Liver (tissue), 9 donors: Measurements from ENCODE around the gene HOXD12. TPM values are rescaled to one million over a fixed set of nuclear protein-coding genes. Genes with fewer than 3 reads are reported as not detected.

ENCODE experiments used
- DNase-seq: peaks from one replicate; pipeline ENCODE4 v3.0.0-alpha.2; 2017; ENCODE audit warnings: low spot score
- H3K27ac ChIP-seq, 2 donors: one replicate each; pipeline ENCODE4 v1.7.0; 2013; ENCODE audit warnings: inconsistent platforms in 2 of 2, low read length in 2 of 2, control low read depth in 1 of 2, low read depth in 1 of 2, mild to moderate bottlenecking in 1 of 2
- H3K27me3 ChIP-seq, 4 donors: one replicate each; pipeline versions ENCODE4 v1.6.1 to v1.7.0; 2013; ENCODE audit warnings: low read length in 3 of 4, inconsistent platforms in 1 of 4, mild to moderate bottlenecking in 1 of 4, moderate library complexity in 1 of 4; ENCODE audit not compliant: control insufficient read depth in 4 of 4, insufficient read depth in 4 of 4
- H3K36me3 ChIP-seq, 4 donors: one replicate each; pipeline versions ENCODE4 v1.6.1 to v1.7.0; 2013; ENCODE audit warnings: low read length in 3 of 4, mild to moderate bottlenecking in 3 of 4, low read depth in 1 of 4, moderate library complexity in 1 of 4; ENCODE audit not compliant: control insufficient read depth in 4 of 4, insufficient read depth in 3 of 4
- H3K4me1 ChIP-seq, 4 donors: one replicate each; pipeline versions ENCODE4 v1.6.1 to v1.7.0; 2013; ENCODE audit warnings: low read length in 3 of 4, mild to moderate bottlenecking in 3 of 4, moderate library complexity in 1 of 4; ENCODE audit not compliant: control insufficient read depth in 4 of 4, insufficient read depth in 4 of 4
- H3K4me3 ChIP-seq, 3 donors: one replicate each; pipeline versions ENCODE4 v1.6.1 to v1.7.0; 2013; ENCODE audit warnings: low read length in 3 of 3, control low read depth in 1 of 3, low read depth in 1 of 3, mild to moderate bottlenecking in 1 of 3
- H3K9ac ChIP-seq, 2 donors: one replicate each; pipeline ENCODE4 v1.7.0; 2013; ENCODE audit warnings: low read length in 2 of 2, mild to moderate bottlenecking in 2 of 2, moderate library complexity in 2 of 2, control low read depth in 1 of 2, low read depth in 1 of 2
- H3K9me3 ChIP-seq, 4 donors: one replicate each; pipeline versions ENCODE4 v1.6.1 to v1.7.0; 2013; ENCODE audit warnings: low read length in 3 of 4; ENCODE audit not compliant: control insufficient read depth in 4 of 4
- CTCF ChIP-seq: fragments of 150-350 bp; IDR thresholded peaks from 2 replicates; pipeline ENCODE4 v1.5.1; 2017; ENCODE audit warnings: improper control_type of control experiment, low read depth, low read length; ENCODE audit not compliant: missing input control
- EGR1 ChIP-seq, 2 donors: IDR thresholded peaks; 2 replicates each; pipeline ENCODE4 v1.6.1; 2016 to 2018; ENCODE audit warnings: antibody characterized with exemption in 2 of 2, low read depth in 2 of 2
- HNF4A ChIP-seq, 2 donors: conservative IDR thresholded peaks; 2 replicates each; pipeline ENCODE4 v1.6.1; 2016; ENCODE audit warnings: antibody characterized with exemption in 2 of 2, mild to moderate bottlenecking in 2 of 2
- HNF4G ChIP-seq: IDR thresholded peaks from 2 replicates; pipeline ENCODE4 v1.6.1; 2016; ENCODE audit warnings: antibody characterized with exemption
- JUND ChIP-seq, 2 donors: IDR thresholded peaks; 2 replicates each; pipeline ENCODE4 v1.6.1; 2016; ENCODE audit warnings: antibody characterized with exemption in 2 of 2
- MAX ChIP-seq: IDR thresholded peaks from 2 replicates; pipeline ENCODE4 v1.6.1; 2016; ENCODE audit warnings: antibody characterized with exemption
- NR2F2 ChIP-seq: IDR thresholded peaks from 2 replicates; pipeline ENCODE4 v1.6.1; 2016; ENCODE audit warnings: antibody characterized with exemption
- REST ChIP-seq: IDR thresholded peaks from 2 replicates; pipeline ENCODE4 v1.6.1; 2016; ENCODE audit warnings: antibody characterized with exemption, mild to moderate bottlenecking
- TAF1 ChIP-seq: conservative IDR thresholded peaks from 2 replicates; pipeline ENCODE4 v1.6.1; 2016; ENCODE audit warnings: antibody characterized with exemption, mild to moderate bottlenecking
- YY1 ChIP-seq: IDR thresholded peaks from 2 replicates; pipeline ENCODE4 v1.6.1; 2016; ENCODE audit warnings: antibody characterized with exemption, mild to moderate bottlenecking
- ZBTB33 ChIP-seq: IDR thresholded peaks from 2 replicates; pipeline ENCODE4 v1.6.1; 2016; ENCODE audit warnings: antibody characterized with exemption
- WGBS: extraction: QIAGEN DNeasy Blood & Tissue Kit; methylation state at CpG from one replicate; pipeline ENCODE4 v1.1.7; 2013; 5-methylcytosine and 5-hydroxymethylcytosine counted together
- polyA plus RNA-seq, 2 donors: library from polyadenylated mRNA; stranded (reverse) in 1 of 2; unstranded in 1 of 2; fragments of 200-250 nt in 1 of 2; fragments of >200 nt in 1 of 2; fragmentation: Nextera tagmentation in 1 of 2; extraction: Ambion mirVana in 1 of 2; gene quantifications; one replicate each; pipeline versions ENCODE4 v1.2.1 to v1.2.3, GENCODE V29; 2013 to 2015
- total RNA-seq, 2 donors: library from RNA; depleted of rRNA; stranded (reverse); fragments of >200 nt; gene quantifications; one replicate each; pipeline ENCODE4 v1.2.3, GENCODE V29; 2014
- donor health status: healthy.
- donor health status: healthy.
- donor health status: healthy.
- donor health status: healthy.
- donor health status: healthy.

Gene HOXD12
- total and polyA plus RNA-seq, 4 donors, result not detected

GRCh38 chr2:176117162-176117822 lies 17.7 kb downstream of the HOXD12 start:
- H3K9me3 ChIP-seq, result peaks cover 0 to 5% (median under 1%) of the 10 kb centered on the region in 4 donors
- peaks cover 0 to 3% (median under 1%) of the 10 kb centered on the region in 4 donors for H3K4me1 ChIP-seq
- TF ChIP-seq TAF1 (no peak), HNF4G (no peak), REST (no peak), YY1 (no peak), EGR1 (IDR thresholded peaks at IDR 0.05; ENCODE audit: low read depth in 2 of 2) (no peak), ZBTB33 (no peak)
- no peaks in the 10 kb centered on the region for H3K36me3 ChIP-seq
- no peak overlapping the region for H3K9ac ChIP-seq
- peaks cover 19 to 53% (median 38%) of the 10 kb centered on the region in 4 donors for H3K27me3 ChIP-seq
- H3K27ac ChIP-seq, result no peak overlapping the region
- WGBS, result 20% methylated on average over 40 of the region's 40 CpGs
- no peak overlapping the region for H3K4me3 ChIP-seq
- DNase-seq, result no peak

- Histone ChIP-seq H3K27ac (no peak overlapping the region), H3K27me3 (peaks cover 19 to 50% (median 37%) of the 10 kb centered on the region in 4 donors), H3K4me3 (no peak overlapping the region), H3K4me1 (peaks cover 4 to 8% (median 7%) of the 10 kb centered on the region in 4 donors), H3K9me3 (peaks cover 0 to 7% (median under 1%) of the 10 kb centered on the region in 4 donors), H3K9ac (no peak overlapping the region), H3K36me3 (no peaks in the 10 kb centered on the region)
- WGBS, result 14% methylated on average over 11 of the region's 11 CpGs
- TF ChIP-seq JUND (IDR thresholded peaks at IDR 0.05) (no peak), HNF4A (conservative IDR thresholded peaks at IDR 0.05) (no peak), MAX (no peak), NR2F2 (no peak), HNF4G (no peak), CTCF (no peak)
- no peak for DNase-seq
Measured at GRCh38 chr2:176117823-176118371, 18.3 kb downstream of the HOXD12 start.
